ENCODE measurements around the gene IQSEC1. TPM values are rescaled to one million over a fixed set of nuclear protein-coding genes. Genes with fewer than 3 reads are reported as not detected.

Gene IQSEC1
- total RNA-seq: 81.2 TPM
- long read RNA-seq, partial matches to known transcripts: 5 of 37 reads
- long read RNA-seq, other reads (novel, unspliced or antisense): 32 of 37 reads

GRCh38 chr3:13073326-13074005 lies at the start of gene IQSEC1:
Gene IQSEC1 (minus strand): TSS chr3:13073429. CDS start chr3:13073014, 415 bp downstream.
- ATAC-seq: peak; percentile 16
- peak; percentile 89 for DNase-seq (ENCODE audit: missing footprints)
- intact Hi-C loops (cut with DNase I): no loop called here

- no peak for ATAC-seq
- intact Hi-C loops (cut with DNase I): no loop called here
- DNase-seq (ENCODE audit: missing footprints): peak; percentile 52
Measured at GRCh38 chr3:13122081-13123012, 49.1 kb upstream of the IQSEC1 start.

- DNase-seq (ENCODE audit: missing footprints) (no peak), ATAC-seq (no peak)
- intact Hi-C loops (cut with DNase I): no loop called here
Measured at GRCh38 chr3:13121553-13122001, 48.3 kb upstream of the IQSEC1 start.

- ATAC-seq (no peak), DNase-seq (ENCODE audit: missing footprints) (peak; percentile 55)
- intact Hi-C loops (cut with DNase I): no loop called here
Measured at GRCh38 chr3:13120928-13121552, 47.8 kb upstream of the IQSEC1 start.

GRCh38 chr3:13120289-13120927 lies 47.2 kb upstream of the IQSEC1 start:
- ATAC-seq: no peak
- intact Hi-C loops (cut with DNase I): no loop called here
- peak; percentile 20 for DNase-seq (ENCODE audit: missing footprints)

GRCh38 chr3:13119471-13120220 lies 46.4 kb upstream of the IQSEC1 start:
- ATAC-seq: no peak
- intact Hi-C loops (cut with DNase I): no loop called here
- DNase-seq (ENCODE audit: missing footprints): peak; percentile 17

GRCh38 chr3:13116426-13116825 lies 43.2 kb upstream of the IQSEC1 start:
- ATAC-seq (no peak), DNase-seq (ENCODE audit: missing footprints) (peak; percentile 58)
- intact Hi-C loops (cut with DNase I): no loop called here

GRCh38 chr3:13115991-13116390 lies 42.8 kb upstream of the IQSEC1 start:
- ATAC-seq (no peak), DNase-seq (ENCODE audit: missing footprints) (peak; percentile 33)
- intact Hi-C loops (cut with DNase I): no loop called here

- ATAC-seq: no peak
- intact Hi-C loops (cut with DNase I): no loop called here
- DNase-seq (ENCODE audit: missing footprints): peak; percentile 9
Measured at GRCh38 chr3:13115576-13115910, 42.3 kb upstream of the IQSEC1 start.

GRCh38 chr3:13114811-13115575 lies 41.8 kb upstream of the IQSEC1 start:
- ATAC-seq (no peak), DNase-seq (ENCODE audit: missing footprints) (peak; percentile 47)
- intact Hi-C loops (cut with DNase I): no loop called here

- peak; percentile 53 for DNase-seq (ENCODE audit: missing footprints)
- no peak for ATAC-seq
- intact Hi-C loops (cut with DNase I): no loop called here
Measured at GRCh38 chr3:13113346-13114330, 40.4 kb upstream of the IQSEC1 start.

- no peak for ATAC-seq
- intact Hi-C loops (cut with DNase I): no loop called here
- DNase-seq (ENCODE audit: missing footprints): peak; percentile 11
Measured at GRCh38 chr3:13112521-13113345, 39.5 kb upstream of the IQSEC1 start.

GRCh38 chr3:13111873-13112520 lies 38.8 kb upstream of the IQSEC1 start:
- peak; percentile 9 for DNase-seq (ENCODE audit: missing footprints)
- intact Hi-C loops (cut with DNase I): no loop called here
- peak; percentile 39 for ATAC-seq

- DNase-seq (ENCODE audit: missing footprints): peak; percentile 9
- intact Hi-C loops (cut with DNase I): no loop called here
- peak; percentile 42 for ATAC-seq
Measured at GRCh38 chr3:13111173-13111872, 38.1 kb upstream of the IQSEC1 start.
